GM12891 (cell line): Measurements from ENCODE around the gene EGF.

Experiments
- POLR2AphosphoS5 ChIP-seq: IDR thresholded peaks from 2 replicates; pipeline ENCODE4 v1.6.1; 2011; ENCODE audit warnings: low read depth, low read length, control low read depth
- TAF1 ChIP-seq: IDR thresholded peaks from 2 replicates; pipeline ENCODE4 v1.6.1; 2011; ENCODE audit warnings: low read depth, low read length, control low read depth

- TF ChIP-seq POLR2AphosphoS5 (no peak), TAF1 (no peak)
Observed at GRCh38 chr4:110033355-110034025, 120.8 kb downstream of the EGF start.
